Measurements from ENCODE around the gene ROR2.
"Not testable (repeated sequence)": the region's sequence is repeated elsewhere in the genome, so short reads cannot be mapped to it uniquely, and the experiment has no call there.

Gene ROR2

GRCh38 chr9:91623004-91623403 is 327.0 kb downstream of the ROR2 start:
- no peak for TF ChIP-seq CTCF (IDR thresholded peaks at IDR 0.05; ENCODE audit: low read depth, low read length, missing control alignments)
- no peak for DNase-seq (ENCODE audit: extremely low read depth, low read depth)
- no peak overlapping the region for H3K4me3 ChIP-seq (replicated peaks; ENCODE audit: low read depth, low read length)

GRCh38 chr9:91622121-91622520 is 327.9 kb downstream of the ROR2 start:
- DNase-seq (ENCODE audit: extremely low read depth, low read depth); H3K4me3 ChIP-seq (replicated peaks; ENCODE audit: low read depth, low read length): not testable (repeated sequence)

GRCh38 chr9:91614044-91614443 is 336.0 kb downstream of the ROR2 start:
- not testable (repeated sequence) for DNase-seq (ENCODE audit: extremely low read depth, low read depth); H3K4me3 ChIP-seq (replicated peaks; ENCODE audit: low read depth, low read length)

GRCh38 chr9:91611582-91611981 is 338.4 kb downstream of the ROR2 start:
- no peak for DNase-seq (ENCODE audit: extremely low read depth, low read depth)
- no peak for TF ChIP-seq CTCF (IDR thresholded peaks at IDR 0.05; ENCODE audit: low read depth, low read length, missing control alignments)
- no peak overlapping the region for H3K4me3 ChIP-seq (replicated peaks; ENCODE audit: low read depth, low read length)

GRCh38 chr9:91606255-91606995 is 343.6 kb downstream of the ROR2 start:
- TF ChIP-seq CTCF (IDR thresholded peaks at IDR 0.05; ENCODE audit: low read depth, low read length, missing control alignments): no peak
- H3K4me3 ChIP-seq (replicated peaks; ENCODE audit: low read depth, low read length): no peak overlapping the region
- DNase-seq (ENCODE audit: extremely low read depth, low read depth): no peak

- no peak for DNase-seq (ENCODE audit: extremely low read depth, low read depth)
- H3K4me3 ChIP-seq (replicated peaks; ENCODE audit: low read depth, low read length): no peak overlapping the region
- TF ChIP-seq CTCF (IDR thresholded peaks at IDR 0.05; ENCODE audit: low read depth, low read length, missing control alignments): no peak
Observed at GRCh38 chr9:91604451-91605179, 345.4 kb downstream of the ROR2 start.

GRCh38 chr9:91603932-91604331 is 346.1 kb downstream of the ROR2 start:
- no peak for DNase-seq (ENCODE audit: extremely low read depth, low read depth)
- no peak overlapping the region for H3K4me3 ChIP-seq (replicated peaks; ENCODE audit: low read depth, low read length)
- TF ChIP-seq CTCF (IDR thresholded peaks at IDR 0.05; ENCODE audit: low read depth, low read length, missing control alignments): no peak

Data from HFF-Myc (cell line).